H1 (cell line): ENCODE measurements around the gene PLXNB2. TPM values are rescaled to one million over a fixed set of nuclear protein-coding genes. Genes with fewer than 3 reads are reported as not detected.

Source experiments
- CTCF ChIA-PET: fragments of 300-600 bp; sonication (Branson Sonifier 250); formaldehyde crosslinking; loops from one replicate; lab custom pipeline; 2021; ENCODE audit not compliant: partially characterized antibody; lab: Charles Lee
- POLR2A ChIA-PET: fragments of 300-600 bp; sonication (Branson Sonifier 250); formaldehyde crosslinking; loops from one replicate; lab custom pipeline; 2021; ENCODE audit warnings: inconsistent platforms; ENCODE audit not compliant: partially characterized antibody; lab: Charles Lee
- DNase-seq, 2 experiments: peaks; one replicate each; pipeline versions ENCODE4 v3.0.0 to v3.0.0-alpha.2; 2010 to 2022; ENCODE audit warnings: low spot score in 2 of 2, low read depth in 1 of 2, mixed read lengths in 1 of 2
- FAIRE-seq: peaks from 2 replicates; lab custom pipeline; 2011; peaks lifted over from hg19 to GRCh38; lab: Jason Lieb, UNC
- H2AFZ ChIP-seq: 2 replicates; pipeline ENCODE4 v1.8.1; 2012; ENCODE audit warnings: low read length, inconsistent platforms
- H2AK5ac ChIP-seq: 2 replicates; pipeline ENCODE4 v1.6.1; 2013; ENCODE audit warnings: low read depth, low read length
- H2BK120ac ChIP-seq: replicated peaks from 2 replicates; pipeline ENCODE3; 2013; ENCODE audit warnings: low read depth, low read length, inconsistent platforms
- H2BK12ac ChIP-seq: 2 replicates; pipeline ENCODE4 v1.6.1; 2013; ENCODE audit warnings: low read depth, low read length
- H2BK15ac ChIP-seq: 2 replicates; pipeline ENCODE4 v1.6.1; 2013; ENCODE audit warnings: low read length
- H2BK20ac ChIP-seq: 2 replicates; pipeline ENCODE4 v1.6.1; 2013; ENCODE audit warnings: low read length
- H2BK5ac ChIP-seq: 2 replicates; pipeline ENCODE4 v1.6.1; 2013; ENCODE audit warnings: low read depth, low read length
- H3K14ac ChIP-seq: 2 replicates; pipeline ENCODE4 v1.6.1; 2013; ENCODE audit warnings: inconsistent platforms; ENCODE audit not compliant: insufficient read length
- H3K18ac ChIP-seq: 2 replicates; pipeline ENCODE4 v1.6.1; 2013; ENCODE audit warnings: low read length; ENCODE audit errors: extremely low read depth
- H3K23ac ChIP-seq: 2 replicates; pipeline ENCODE4 v1.6.1; 2013; ENCODE audit warnings: inconsistent platforms; ENCODE audit not compliant: insufficient read length
- H3K23me2 ChIP-seq: 2 replicates; pipeline ENCODE4 v1.6.1; 2013; ENCODE audit warnings: low read depth, low read length
- H3K27ac ChIP-seq: 2 replicates; pipeline ENCODE4 v1.6.1; 2011; ENCODE audit warnings: low read depth, low read length, inconsistent platforms
- H3K27me3 ChIP-seq, 4 experiments: replicated peaks in 1 of 4; 1 replicate in 1 of 4; 2 replicates in 3 of 4; pipeline versions ENCODE4 v1.6.1 to v1.8.1; 2011 to 2013; ENCODE audit warnings: low read length in 3 of 4, mild to moderate bottlenecking in 3 of 4, inconsistent platforms in 2 of 4, mixed read lengths in 2 of 4, moderate library complexity in 1 of 4; ENCODE audit not compliant: control insufficient read depth in 3 of 4, insufficient read depth in 3 of 4; ENCODE audit errors: extremely low read depth in 1 of 4
- H3K36me3 ChIP-seq, 4 experiments: 2 replicates each; pipeline versions ENCODE4 v1.6.1 to v1.8.1; 2011 to 2013; ENCODE audit warnings: mild to moderate bottlenecking in 4 of 4, low read length in 3 of 4, moderate library complexity in 2 of 4, control low read depth in 1 of 4, inconsistent platforms in 1 of 4; ENCODE audit not compliant: insufficient read depth in 4 of 4, control insufficient read depth in 2 of 4
- H3K4ac ChIP-seq: replicated peaks from 2 replicates; pipeline ENCODE3; 2013; ENCODE audit warnings: low read length, low read depth, mixed read lengths, inconsistent platforms; ENCODE audit not compliant: insufficient read length
- H3K4me1 ChIP-seq, 4 experiments: replicated peaks in 1 of 4; 1 replicate in 1 of 4; 2 replicates in 3 of 4; pipeline versions ENCODE4 v1.6.1 to v1.8.1; 2011 to 2013; ENCODE audit warnings: low read length in 3 of 4, inconsistent platforms in 2 of 4, mixed read lengths in 1 of 4; ENCODE audit not compliant: insufficient read depth in 4 of 4, control insufficient read depth in 3 of 4
- H3K4me2 ChIP-seq, 2 experiments: 2 replicates each; pipeline versions ENCODE4 v1.6.1 to v1.8.1; 2011 to 2013; ENCODE audit warnings: low read depth in 2 of 2, low read length in 2 of 2, control low read depth in 1 of 2, inconsistent platforms in 1 of 2, mild to moderate bottlenecking in 1 of 2; ENCODE audit not compliant: insufficient read depth in 1 of 2
- H3K4me3 ChIP-seq, 4 experiments: fragments of 200-600, 300-600 bp in 1 of 4; sonication (generic), shearing (Covaris generic), sonication (Bioruptor Twin) in 1 of 4; 2 replicates each; pipeline versions ENCODE4 v1.5.1 to v1.8.1; 2011 to 2016; ENCODE audit warnings: low read length in 4 of 4, low read depth in 3 of 4, control low read depth in 2 of 4, inconsistent platforms in 2 of 4, mild to moderate bottlenecking in 2 of 4, mixed read lengths in 1 of 4, moderate library complexity in 1 of 4; ENCODE audit not compliant: insufficient read depth in 2 of 4; ENCODE audit errors: extremely low read depth in 1 of 4
- H3K56ac ChIP-seq: replicated peaks from 2 replicates; pipeline ENCODE3; 2013; ENCODE audit warnings: low read depth, mild to moderate bottlenecking, mixed read lengths, low read length, inconsistent platforms; ENCODE audit not compliant: insufficient read length
- H3K79me1 ChIP-seq: 2 replicates; pipeline ENCODE4 v1.6.1; 2013; ENCODE audit warnings: low read depth, low read length, control low read depth
- H3K79me2 ChIP-seq, 2 experiments: 2 replicates each; pipeline versions ENCODE4 v1.6.1 to v1.8.1; 2012 to 2013; ENCODE audit warnings: low read length in 2 of 2, mild to moderate bottlenecking in 2 of 2, inconsistent platforms in 1 of 2; ENCODE audit not compliant: insufficient read depth in 2 of 2, control insufficient read depth in 1 of 2
- H3K9ac ChIP-seq, 4 experiments: replicated peaks in 1 of 4; 1 replicate in 1 of 4; 2 replicates in 3 of 4; pipeline versions ENCODE4 v1.6.1 to v1.8.1; 2011 to 2013; ENCODE audit warnings: low read depth in 3 of 4, low read length in 3 of 4, control low read depth in 2 of 4, mild to moderate bottlenecking in 2 of 4, moderate library complexity in 2 of 4, inconsistent platforms in 1 of 4; ENCODE audit errors: extremely low read depth in 1 of 4
- H3K9me3 ChIP-seq, 2 experiments: 2 replicates each; pipeline versions ENCODE4 v1.6.1 to v1.8.1; 2012 to 2013; ENCODE audit warnings: mild to moderate bottlenecking in 2 of 2, moderate library complexity in 2 of 2, control low read depth in 1 of 2, inconsistent platforms in 1 of 2, low read depth in 1 of 2, low read length in 1 of 2, mixed read lengths in 1 of 2; ENCODE audit not compliant: insufficient read depth in 2 of 2
- H4K20me1 ChIP-seq, 2 experiments: replicated peaks in 1 of 2; 2 replicates each; pipeline versions ENCODE3 to v1.8.1; 2011 to 2013; ENCODE audit warnings: inconsistent platforms in 2 of 2, low read length in 2 of 2, mild to moderate bottlenecking in 1 of 2; ENCODE audit not compliant: insufficient read depth in 2 of 2, control insufficient read depth in 1 of 2
- H4K5ac ChIP-seq: 2 replicates; pipeline ENCODE4 v1.6.1; 2013; ENCODE audit warnings: low read length, low read depth, mixed read lengths, inconsistent platforms; ENCODE audit not compliant: insufficient read length
- H4K8ac ChIP-seq: 2 replicates; pipeline ENCODE4 v1.8.0; 2013; ENCODE audit warnings: mild to moderate bottlenecking, moderate library complexity, low read length, inconsistent platforms; ENCODE audit not compliant: insufficient read depth; ENCODE audit errors: extremely low read depth
- H4K91ac ChIP-seq: replicated peaks from 2 replicates; pipeline ENCODE3; 2013; ENCODE audit warnings: low read length, mixed read lengths, inconsistent platforms; ENCODE audit not compliant: insufficient read length
- CBX5 ChIP-seq: fragments of 300-800, 300-1000 bp; sonication (generic); IDR thresholded peaks from 2 replicates; pipeline ENCODE4 v1.7.1; 2016; ENCODE audit warnings: antibody characterized with exemption, low read length, low read depth
- EGR1 ChIP-seq: IDR thresholded peaks from 2 replicates; pipeline ENCODE4 v1.6.1; 2011; ENCODE audit warnings: low read depth, low read length, borderline replicate concordance
- EP300 ChIP-seq, 2 experiments: IDR thresholded peaks; 1 replicate in 1 of 2; 2 replicates in 1 of 2; pipeline ENCODE4 v1.6.1; 2011 to 2012; ENCODE audit warnings: low read depth in 2 of 2, low read length in 2 of 2, mild to moderate bottlenecking in 2 of 2, borderline replicate concordance in 1 of 2, inconsistent platforms in 1 of 2, moderate library complexity in 1 of 2
- JUND ChIP-seq: IDR thresholded peaks from 2 replicates; pipeline ENCODE4 v1.6.1; 2011; ENCODE audit warnings: mild to moderate bottlenecking, improper control_type of control experiment, low read length
- POLR2A ChIP-seq, 2 experiments: IDR thresholded peaks; 1 replicate in 1 of 2; 2 replicates in 1 of 2; pipeline ENCODE4 v1.6.1; 2011; ENCODE audit warnings: low read depth in 2 of 2, low read length in 2 of 2, mild to moderate bottlenecking in 2 of 2; ENCODE audit errors: control extremely low read depth in 1 of 2
- SRF ChIP-seq: IDR thresholded peaks from 2 replicates; pipeline ENCODE4 v1.6.1; 2011; ENCODE audit warnings: mild to moderate bottlenecking, low read depth, low read length, moderate library complexity
- TAF1 ChIP-seq: IDR thresholded peaks from 2 replicates; pipeline ENCODE4 v1.6.1; 2011; ENCODE audit warnings: mild to moderate bottlenecking, low read depth, low read length
- YY1 ChIP-seq: IDR thresholded peaks from 2 replicates; pipeline ENCODE4 v1.6.1; 2011; ENCODE audit warnings: low read depth, mild to moderate bottlenecking, low read length
- ZNF274 ChIP-seq: IDR thresholded peaks from 2 replicates; pipeline ENCODE4 v1.7.0; 2012; ENCODE audit warnings: low read length, borderline replicate concordance; ENCODE audit errors: extremely low read depth
- WGBS, 2 experiments: shearing (Covaris generic) in 1 of 2; methylation state at CpG; one replicate each; pipeline versions ENCODE4 v1.1.6 to v1.1.7; 2013 to 2015; ENCODE audit warnings: low lambda C conversion rate in 2 of 2, mixed read lengths in 2 of 2, inconsistent platforms in 1 of 2, low coverage in 1 of 2, missing lambda C conversion rate in 1 of 2; ENCODE audit not compliant: insufficient replicate concordance in 2 of 2, insufficient coverage in 1 of 2, insufficient read length in 1 of 2; ENCODE audit errors: extremely low coverage in 1 of 2, missing lambda C conversion rate in 1 of 2; 5-methylcytosine and 5-hydroxymethylcytosine counted together
- polyA plus RNA-seq, 7 experiments: library from polyadenylated mRNA; depleted of rRNA in 3 of 7; stranded (reverse) in 5 of 7; unstranded in 2 of 7; fragments of >200 nt in 5 of 7; fragments of 200-250 nt in 2 of 7; gene quantifications; 1 replicate in 5 of 7; 2 replicates in 1 of 7; 4 replicates in 1 of 7; pipeline versions ENCODE4 v1.2.1 to v1.2.3, GENCODE V29; 2011 to 2013; ENCODE audit warnings: missing spikeins in 2 of 7, mixed read lengths in 2 of 7
- total RNA-seq: library from RNA; stranded (reverse); fragmentation: NEBNext Ultra II Directional; extraction: Animal tissue kit (Norgen Biotek cat#: 25700); gene quantifications from 2 replicates; pipeline ENCODE4 v1.2.1, GENCODE V29; 2021
- TF ChIP-seq, protein P1 (sequence below): IDR thresholded peaks from 2 replicates; pipeline ENCODE4 v1.6.1; 2011; ENCODE audit warnings: low read depth, mild to moderate bottlenecking, low read length; ENCODE audit not compliant: insufficient read depth

Gene PLXNB2
- total and polyA plus RNA-seq, 2 of the 8 experiments (the other 6 are each of a cell fraction or from before 2014, with no cell fraction given) = 58.3 to 92.8 TPM

DNA sequence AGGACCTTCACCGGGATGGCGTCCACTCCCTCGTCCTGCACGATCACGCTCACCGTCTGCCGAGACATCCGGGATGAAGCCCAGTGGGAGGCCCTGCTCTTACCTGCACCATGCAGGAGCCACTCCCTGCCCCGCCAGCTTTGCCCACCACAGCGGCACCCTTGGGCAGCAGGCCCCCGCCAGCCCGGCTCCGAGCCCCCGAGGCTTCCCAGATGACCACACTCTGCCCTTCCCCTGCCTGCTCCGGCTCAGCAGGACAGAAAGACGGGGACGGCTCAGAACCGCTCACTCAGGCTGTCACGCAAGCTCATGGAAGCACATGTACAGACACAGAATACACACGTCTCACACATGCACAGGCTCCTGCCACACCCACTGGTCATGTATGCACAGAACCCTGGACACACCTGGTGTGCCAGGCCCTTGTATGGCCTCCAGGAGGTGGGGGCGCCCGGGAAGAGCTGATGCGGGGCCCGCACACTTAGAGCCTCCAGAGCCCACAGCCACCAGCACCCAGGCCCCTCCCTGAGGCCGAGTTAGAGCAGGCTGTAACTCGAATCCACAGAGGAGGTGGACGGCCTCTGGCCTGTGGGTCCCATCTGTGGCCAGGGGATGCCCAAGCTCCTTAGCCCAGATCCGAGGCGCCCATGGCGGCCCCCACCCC, 28.4 kb downstream of the PLXNB2 start:
- H4K5ac ChIP-seq = no peak overlapping the region
- no peak overlapping the region for H3K27ac ChIP-seq
- FAIRE-seq = no peak
- H3K23ac ChIP-seq = no peak overlapping the region
- H3K9ac ChIP-seq = no peak overlapping the region
- no peak overlapping the region for H2BK120ac ChIP-seq
- TF ChIP-seq ZNF274 = no peak
- no peak for TF ChIP-seq EP300 (IDR thresholded peaks at IDR 0.05; ENCODE audit: borderline replicate concordance in 1 of 2, low read depth in 2 of 2, low read length in 2 of 2)
- no peak for TF ChIP-seq SRF
- no peak for TF ChIP-seq EGR1
- no peak for TF ChIP-seq TAF1
- no peak for TF ChIP-seq JUND
- TF ChIP-seq CBX5 = no peak
- no peak for TF ChIP-seq POLR2A (IDR thresholded peaks at IDR 0.05; ENCODE audit: control extremely low read depth in 1 of 2, low read depth in 2 of 2, low read length in 2 of 2)
- TF ChIP-seq, protein P1, sequence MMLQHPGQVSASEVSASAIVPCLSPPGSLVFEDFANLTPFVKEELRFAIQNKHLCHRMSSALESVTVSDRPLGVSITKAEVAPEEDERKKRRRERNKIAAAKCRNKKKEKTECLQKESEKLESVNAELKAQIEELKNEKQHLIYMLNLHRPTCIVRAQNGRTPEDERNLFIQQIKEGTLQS = no peak
- no peak for TF ChIP-seq YY1
- TF ChIP-seq, all 59 proteins: peak for 0
- Histone ChIP-seq H3K14ac (no peak overlapping the region), H3K79me1 (no peaks in the 10 kb centered on the region), H3K23me2 (no peaks in the 10 kb centered on the region), H2BK20ac (no peak overlapping the region), H3K56ac (no peak overlapping the region), H3K4me2 (no peak overlapping the region), H4K91ac (no peak overlapping the region), H3K27me3 (no peaks in the 10 kb centered on the region), H2AK5ac (no peak overlapping the region), H3K18ac (no peak overlapping the region), H3K4me1 (peaks cover 0 to 2% (median 0%) of the 10 kb centered on the region in 4 experiments; a peak in 2 of 7 replicates), H2BK5ac (no peak overlapping the region), H3K36me3 (peaks cover 26 to 89% (median 51%) of the 10 kb centered on the region in 4 experiments), H3K4ac (no peak overlapping the region), H4K8ac (no peak overlapping the region), H3K4me3 (no peak overlapping the region), H2AFZ (no peak overlapping the region), H4K20me1 (peaks cover 6 to 10% of the 10 kb centered on the region in 2 experiments), H3K79me2 (no peaks in the 10 kb centered on the region), H2BK15ac (no peak overlapping the region), H3K9me3 (peaks cover 7 to 24% of the 10 kb centered on the region in 2 experiments; a peak in 3 of 4 replicates), H2BK12ac (no peak overlapping the region)
- ChIA-PET POLR2A (interaction anchor here (1.0 kb wide), 1 partner anchor 14 kb away, joined by 3 read pairs; no protein-coding TSS in a partner anchor), CTCF (interaction anchor here (0.8 to 3.5 kb wide), 6 partner anchors 12 to 365 kb away, joined by 3 to 12 read pairs (median 4); no protein-coding TSS in a partner anchor)
- WGBS, 2 experiments = 90% methylated on average over 29 of the region's 30 CpGs; no CpG with 5 or more reads in 1 of the 2 experiments
- DNase-seq = no peak
